IMR-90 (cell line): Measurements from ENCODE around the gene SERPINB13. TPM values are rescaled to one million over a fixed set of nuclear protein-coding genes. Genes with fewer than 3 reads are reported as not detected.

ENCODE experiments used
- ATAC-seq: fragments of 200-7000 bp; cut with Tn5 transposase; 2 replicates; pipeline ENCODE4 v1.9.1; 2020; ENCODE audit warnings: low read depth, mild to moderate bottlenecking, moderate library complexity
- BruUV-seq: library from RNA; stranded (reverse); fragments of 400-500 nt; replicated peaks from 2 replicates; lab custom pipeline; 2021; lab: Mats Ljungman, UMichigan
- CTCF ChIA-PET: fragments of 300-600 bp; formaldehyde crosslinking; extraction: SDS; loops from one replicate; lab custom pipeline; 2021; ENCODE audit warnings: antibody characterized with exemption; lab: Yijun Ruan, JAX
- POLR2A ChIA-PET: fragments of 300-600 bp; sonication (Branson Sonifier 250); formaldehyde crosslinking; loops from one replicate; lab custom pipeline; 2022; ENCODE audit warnings: antibody characterized with exemption; ENCODE audit not compliant: unreplicated experiment; lab: Charles Lee
- DNase-seq: peaks from one replicate; pipeline ENCODE4 v3.0.0; 2013
- H2AFZ ChIP-seq: replicated peaks from 2 replicates; pipeline ENCODE3; 2013; ENCODE audit warnings: low read length, mild to moderate bottlenecking; ENCODE audit not compliant: poor library complexity
- H2AK5ac ChIP-seq: 2 replicates; pipeline ENCODE4 v1.6.1; 2013; ENCODE audit warnings: low read depth, low read length, inconsistent platforms
- H2AK9ac ChIP-seq: replicated peaks from 2 replicates; pipeline ENCODE3; 2013; ENCODE audit warnings: mild to moderate bottlenecking, low read depth, low read length, moderate library complexity; ENCODE audit not compliant: poor library complexity
- H2BK120ac ChIP-seq: 2 replicates; pipeline ENCODE4 v1.6.1; 2013; ENCODE audit warnings: low read depth, low read length, inconsistent platforms
- H2BK15ac ChIP-seq: 3 replicates; pipeline ENCODE4 v1.6.1; 2013; ENCODE audit warnings: low read depth, low read length, inconsistent platforms
- H2BK20ac ChIP-seq: 2 replicates; pipeline ENCODE4 v1.6.1; 2013; ENCODE audit warnings: low read depth, mild to moderate bottlenecking, inconsistent platforms, low read length, moderate library complexity
- H2BK5ac ChIP-seq: 2 replicates; pipeline ENCODE4 v1.6.1; 2013; ENCODE audit warnings: mild to moderate bottlenecking, low read depth, low read length, inconsistent platforms; ENCODE audit not compliant: poor library complexity, severe bottlenecking
- H3K14ac ChIP-seq: replicated peaks from 2 replicates; pipeline ENCODE4 v1.6.1; 2013; ENCODE audit warnings: low read depth, low read length, inconsistent platforms
- H3K18ac ChIP-seq: 2 replicates; pipeline ENCODE4 v1.6.1; 2013; ENCODE audit warnings: low read depth, low read length, control low read depth
- H3K23ac ChIP-seq: 2 replicates; pipeline ENCODE4 v1.6.1; 2013; ENCODE audit warnings: low read depth, low read length, inconsistent platforms
- H3K27ac ChIP-seq: 2 replicates; pipeline ENCODE4 v1.5.1; 2013; ENCODE audit warnings: mild to moderate bottlenecking, control low read depth, low read length; ENCODE audit not compliant: insufficient read depth
- H3K27me3 ChIP-seq: 2 replicates; pipeline ENCODE4 v1.6.1; 2013; ENCODE audit warnings: low read length; ENCODE audit not compliant: control insufficient read depth, insufficient read depth
- H3K36me3 ChIP-seq: 2 replicates; pipeline ENCODE4 v1.6.1; 2013; ENCODE audit warnings: low read length, mixed read lengths; ENCODE audit not compliant: control insufficient read depth, insufficient read depth
- H3K4ac ChIP-seq: 2 replicates; pipeline ENCODE4 v1.6.1; 2013; ENCODE audit warnings: low read depth, low read length, inconsistent platforms
- H3K4me1 ChIP-seq: 2 replicates; pipeline ENCODE4 v1.6.1; 2013; ENCODE audit warnings: low read length, mixed read lengths; ENCODE audit not compliant: control insufficient read depth, insufficient read depth
- H3K4me2 ChIP-seq: 2 replicates; pipeline ENCODE4 v1.6.1; 2013; ENCODE audit warnings: low read depth, mild to moderate bottlenecking, control low read depth, low read length, moderate library complexity
- H3K4me3 ChIP-seq: 2 replicates; pipeline ENCODE4 v1.5.1; 2013; ENCODE audit warnings: low read depth, mild to moderate bottlenecking, control low read depth, low read length, moderate library complexity; ENCODE audit not compliant: insufficient read depth
- H3K56ac ChIP-seq: 2 replicates; pipeline ENCODE4 v1.6.1; 2013; ENCODE audit warnings: low read length, inconsistent platforms; ENCODE audit not compliant: insufficient read depth; ENCODE audit errors: extremely low read depth
- H3K79me1 ChIP-seq, 2 experiments: 2 replicates each; pipeline ENCODE4 v1.6.1; 2013; ENCODE audit warnings: low read length in 2 of 2, inconsistent platforms in 1 of 2, low read depth in 1 of 2
- H3K9ac ChIP-seq: 2 replicates; pipeline ENCODE4 v1.6.1; 2013; ENCODE audit warnings: low read depth, low read length, control low read depth
- H3K9me1 ChIP-seq: 2 replicates; pipeline ENCODE4 v1.6.1; 2013; ENCODE audit warnings: low read length, inconsistent platforms; ENCODE audit not compliant: insufficient read depth
- H3K9me3 ChIP-seq: 2 replicates; pipeline ENCODE4 v1.6.1; 2013; ENCODE audit warnings: low read length; ENCODE audit not compliant: control insufficient read depth, insufficient read depth
- H4K20me1 ChIP-seq: 2 replicates; pipeline ENCODE4 v1.6.1; 2013; ENCODE audit warnings: low read length, inconsistent platforms; ENCODE audit not compliant: insufficient read depth
- H4K5ac ChIP-seq: 2 replicates; pipeline ENCODE4 v1.6.1; 2013; ENCODE audit warnings: mild to moderate bottlenecking, low read depth, low read length, control low read depth
- H4K8ac ChIP-seq, 2 experiments: 2 replicates each; pipeline ENCODE4 v1.6.1; 2013; ENCODE audit warnings: low read depth in 2 of 2, low read length in 2 of 2, control low read depth in 1 of 2, inconsistent platforms in 1 of 2
- H4K91ac ChIP-seq: 2 replicates; pipeline ENCODE4 v1.6.1; 2013; ENCODE audit warnings: low read depth, low read length, inconsistent platforms; ENCODE audit not compliant: insufficient read depth
- CEBPB ChIP-seq: IDR thresholded peaks from 2 replicates; pipeline ENCODE4 v1.6.1; 2012; ENCODE audit warnings: low read depth, low read length, improper control_type of control experiment
- WGBS, 2 experiments: methylation state at CpG; one replicate each; pipeline versions ENCODE4 v1.1.5 to v1.1.7; 2013; ENCODE audit warnings: missing lambda C conversion rate in 2 of 2; ENCODE audit not compliant: insufficient read length in 1 of 2; ENCODE audit errors: extremely low coverage in 2 of 2; 5-methylcytosine and 5-hydroxymethylcytosine counted together
- dilution Hi-C: fragments of 300-500 bp; cut with HindIII; formaldehyde crosslinking; loops from one replicate; pipeline ENCODE4 v1.14.3; 2018; ENCODE audit warnings: low sequenced_read_pairs; ENCODE audit not compliant: unreplicated experiment
- in situ Hi-C: fragments of 300-500 bp; cut with MboI; formaldehyde crosslinking; loops from 3 replicates; pipeline ENCODE4 v1.14.3; 2019; ENCODE audit warnings: low sequenced_read_pairs, inconsistent platforms, mixed read lengths
- intact Hi-C: fragments of 100-400 bp; cut with micrococcal nuclease; formaldehyde crosslinking; loops from 2 replicates; pipeline ENCODE4 v1.10.0; 2022
- polyA plus RNA-seq, 3 experiments: library from polyadenylated mRNA; depleted of rRNA; stranded (reverse); fragments of >200 nt; gene quantifications; 2 replicates each; pipeline ENCODE4 v1.2.3, GENCODE V29; 2012; ENCODE audit warnings: low replicate concordance in 1 of 3
- total RNA-seq: library from RNA; depleted of rRNA; stranded (reverse); fragments of >200 nt; gene quantifications from 2 replicates; pipeline ENCODE4 v1.2.3, GENCODE V29; 2012
- TF ChIP-seq, protein P1 (sequence below): conservative IDR thresholded peaks from 2 replicates; pipeline ENCODE4 v1.5.1; 2012; ENCODE audit warnings: mild to moderate bottlenecking, low read depth, low read length, improper control_type of control experiment

Gene SERPINB13
- total and polyA plus RNA-seq, 2 of the 4 experiments (the other 2 are of a cell fraction) = not detected

DNA sequence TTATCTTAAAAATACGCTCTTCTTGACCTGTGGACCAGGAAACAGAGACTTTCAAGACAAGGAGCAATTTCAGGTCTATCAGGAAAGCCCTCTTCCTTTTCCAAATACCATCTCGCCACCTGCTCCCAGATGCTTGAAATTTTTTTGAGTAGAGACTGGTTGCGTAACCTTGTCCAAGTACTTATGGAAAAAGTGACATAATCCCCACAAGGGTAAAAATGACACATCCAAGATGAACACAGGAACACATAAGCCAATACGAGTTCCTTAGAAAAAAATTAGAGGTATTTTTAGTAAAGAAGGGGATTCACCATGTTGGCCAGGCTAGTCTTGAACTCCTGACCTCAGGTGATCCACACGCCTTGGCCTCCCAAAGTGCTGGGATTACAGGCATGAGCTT lies 1.8 kb downstream of the SERPINB13 start:
- Histone ChIP-seq H2BK120ac (no peak overlapping the region), H3K14ac (no peak overlapping the region), H4K5ac (no peak overlapping the region), H3K4me2 (no peak overlapping the region), H3K27me3 (peaks cover 13% of the 10 kb centered on the region; the same call in 1 of the 2 replicates), H3K4me3 (no peak overlapping the region), H4K91ac (no peak overlapping the region), H2BK20ac (no peak overlapping the region), H3K4me1 (no peaks in the 10 kb centered on the region), H3K9me1 (no peaks in the 10 kb centered on the region), H3K23ac (no peak overlapping the region), H3K4ac (no peak overlapping the region), H4K8ac (no peak overlapping the region), H3K18ac (no peak overlapping the region), H3K56ac (no peak overlapping the region), H4K20me1 (no peaks in the 10 kb centered on the region), H2AK5ac (no peak overlapping the region), H2BK5ac (no peak overlapping the region), H3K9ac (no peak overlapping the region), H3K9me3 (no peaks in the 10 kb centered on the region; the same call in 1 of the 2 replicates), H2BK15ac (no peak overlapping the region), H2AFZ (no peak overlapping the region), H3K79me1 (no peaks in the 10 kb centered on the region), H3K27ac (no peak overlapping the region), H2AK9ac (no peak overlapping the region), H3K36me3 (no peaks in the 10 kb centered on the region)
- dilution Hi-C loops (no loop called here), intact Hi-C loops (no loop called here), in situ Hi-C loops (no loop called here)
- CTCF ChIA-PET = no interaction called here
- BruUV-seq = no TSS peak
- peak; percentile 45 for TF ChIP-seq CEBPB
- TF ChIP-seq, protein P1, sequence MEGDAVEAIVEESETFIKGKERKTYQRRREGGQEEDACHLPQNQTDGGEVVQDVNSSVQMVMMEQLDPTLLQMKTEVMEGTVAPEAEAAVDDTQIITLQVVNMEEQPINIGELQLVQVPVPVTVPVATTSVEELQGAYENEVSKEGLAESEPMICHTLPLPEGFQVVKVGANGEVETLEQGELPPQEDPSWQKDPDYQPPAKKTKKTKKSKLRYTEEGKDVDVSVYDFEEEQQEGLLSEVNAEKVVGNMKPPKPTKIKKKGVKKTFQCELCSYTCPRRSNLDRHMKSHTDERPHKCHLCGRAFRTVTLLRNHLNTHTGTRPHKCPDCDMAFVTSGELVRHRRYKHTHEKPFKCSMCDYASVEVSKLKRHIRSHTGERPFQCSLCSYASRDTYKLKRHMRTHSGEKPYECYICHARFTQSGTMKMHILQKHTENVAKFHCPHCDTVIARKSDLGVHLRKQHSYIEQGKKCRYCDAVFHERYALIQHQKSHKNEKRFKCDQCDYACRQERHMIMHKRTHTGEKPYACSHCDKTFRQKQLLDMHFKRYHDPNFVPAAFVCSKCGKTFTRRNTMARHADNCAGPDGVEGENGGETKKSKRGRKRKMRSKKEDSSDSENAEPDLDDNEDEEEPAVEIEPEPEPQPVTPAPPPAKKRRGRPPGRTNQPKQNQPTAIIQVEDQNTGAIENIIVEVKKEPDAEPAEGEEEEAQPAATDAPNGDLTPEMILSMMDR = no peak
- 40% methylated on average over 1 of the region's 5 CpGs; no CpG with 5 or more reads in 1 of the 2 experiments for WGBS, 2 experiments
- no peak for ATAC-seq
- POLR2A ChIA-PET = no interaction called here
- DNase-seq = no peak
